Measurements from ENCODE around the gene LRRC71. TPM values are rescaled to one million over a fixed set of nuclear protein-coding genes. Genes with fewer than 3 reads are reported as not detected.
A peak's percentile ranks its signal among the peaks of the same experiment; 100 is the strongest.

Gene LRRC71
- total RNA-seq, 1 donor = 0.36 TPM

GRCh38 chr1:156912310-156912709 is 8.1 kb upstream of the LRRC71 start:
- DNase-seq (ENCODE audit: insufficient read length, low spot score, missing footprints) = no peak
- Histone ChIP-seq H3K9me3 (ENCODE audit: low read depth, low read length) (no peaks in the 10 kb centered on the region), H3K27ac (ENCODE audit: low read depth, low read length) (no peak overlapping the region), H3K79me2 (ENCODE audit: insufficient read depth, low read length) (no peaks in the 10 kb centered on the region), H3K4me1 (ENCODE audit: insufficient read depth, low read length) (peaks cover 26% of the 10 kb centered on the region), H3K27me3 (ENCODE audit: insufficient read depth, low read length) (no peaks in the 10 kb centered on the region), H3K4me2 (ENCODE audit: insufficient read depth, low read length) (no peak overlapping the region), H3K4me3 (ENCODE audit: insufficient read depth, low read length) (no peak overlapping the region), H3K36me3 (ENCODE audit: insufficient read depth, low read length) (peaks cover 68% of the 10 kb centered on the region), H2AFZ (ENCODE audit: low read length) (no peak overlapping the region), H4K20me1 (ENCODE audit: insufficient read depth, low read length) (peaks cover 10% of the 10 kb centered on the region)
- no peak for TF ChIP-seq CTCF (IDR thresholded peaks at IDR 0.05; ENCODE audit: extremely low read depth, low read depth, low read length)

GRCh38 chr1:156912861-156913808 is 7.3 kb upstream of the LRRC71 start:
- peak; percentile 76 for DNase-seq (ENCODE audit: insufficient read length, low spot score, missing footprints)
- peaks cover 10% of the 10 kb centered on the region for H4K20me1 ChIP-seq (ENCODE audit: insufficient read depth, low read length)
- no peak overlapping the region for H3K4me2 ChIP-seq (ENCODE audit: insufficient read depth, low read length)
- no peak overlapping the region for H3K27ac ChIP-seq (ENCODE audit: low read depth, low read length)
- TF ChIP-seq CTCF (IDR thresholded peaks at IDR 0.05; ENCODE audit: extremely low read depth, low read depth, low read length) = no peak
- no peaks in the 10 kb centered on the region for H3K9me3 ChIP-seq (ENCODE audit: low read depth, low read length)
- peaks cover 22% of the 10 kb centered on the region for H3K4me1 ChIP-seq (ENCODE audit: insufficient read depth, low read length)
- H3K36me3 ChIP-seq (ENCODE audit: insufficient read depth, low read length) = peaks cover 71% of the 10 kb centered on the region
- H2AFZ ChIP-seq (ENCODE audit: low read length) = no peak overlapping the region
- no peak overlapping the region for H3K4me3 ChIP-seq (ENCODE audit: insufficient read depth, low read length)
- no peaks in the 10 kb centered on the region for H3K79me2 ChIP-seq (ENCODE audit: insufficient read depth, low read length)
- H3K27me3 ChIP-seq (ENCODE audit: insufficient read depth, low read length) = no peaks in the 10 kb centered on the region

GRCh38 chr1:156913809-156914387 is 6.5 kb upstream of the LRRC71 start:
- no peaks in the 10 kb centered on the region for H3K79me2 ChIP-seq (ENCODE audit: insufficient read depth, low read length)
- no peaks in the 10 kb centered on the region for H3K27me3 ChIP-seq (ENCODE audit: insufficient read depth, low read length)
- peak overlapping the region; percentile 23 for H3K27ac ChIP-seq (ENCODE audit: low read depth, low read length)
- no peak for DNase-seq (ENCODE audit: insufficient read length, low spot score, missing footprints)
- peaks cover 22% of the 10 kb centered on the region for H3K4me1 ChIP-seq (ENCODE audit: insufficient read depth, low read length)
- H3K4me3 ChIP-seq (ENCODE audit: insufficient read depth, low read length) = no peak overlapping the region
- H3K9me3 ChIP-seq (ENCODE audit: low read depth, low read length) = no peaks in the 10 kb centered on the region
- H2AFZ ChIP-seq (ENCODE audit: low read length) = no peak overlapping the region
- no peak overlapping the region for H3K4me2 ChIP-seq (ENCODE audit: insufficient read depth, low read length)
- peaks cover 10% of the 10 kb centered on the region for H4K20me1 ChIP-seq (ENCODE audit: insufficient read depth, low read length)
- no peak for TF ChIP-seq CTCF (IDR thresholded peaks at IDR 0.05; ENCODE audit: extremely low read depth, low read depth, low read length)
- peaks cover 65% of the 10 kb centered on the region for H3K36me3 ChIP-seq (ENCODE audit: insufficient read depth, low read length)

- no peak overlapping the region for H3K4me2 ChIP-seq (ENCODE audit: insufficient read depth, low read length)
- H2AFZ ChIP-seq (ENCODE audit: low read length) = no peak overlapping the region
- H3K27me3 ChIP-seq (ENCODE audit: insufficient read depth, low read length) = no peaks in the 10 kb centered on the region
- H3K4me1 ChIP-seq (ENCODE audit: insufficient read depth, low read length) = peaks cover 24% of the 10 kb centered on the region
- no peaks in the 10 kb centered on the region for H3K79me2 ChIP-seq (ENCODE audit: insufficient read depth, low read length)
- peak overlapping the region; percentile 23 for H3K27ac ChIP-seq (ENCODE audit: low read depth, low read length)
- H3K9me3 ChIP-seq (ENCODE audit: low read depth, low read length) = no peaks in the 10 kb centered on the region
- peaks cover 60% of the 10 kb centered on the region for H3K36me3 ChIP-seq (ENCODE audit: insufficient read depth, low read length)
- TF ChIP-seq CTCF (IDR thresholded peaks at IDR 0.05; ENCODE audit: extremely low read depth, low read depth, low read length) = no peak
- H3K4me3 ChIP-seq (ENCODE audit: insufficient read depth, low read length) = no peak overlapping the region
- peak; percentile 93 for DNase-seq (ENCODE audit: insufficient read length, low spot score, missing footprints)
- H4K20me1 ChIP-seq (ENCODE audit: insufficient read depth, low read length) = peaks cover 10% of the 10 kb centered on the region
These were observed 6.0 kb upstream of the LRRC71 start for GRCh38 chr1:156914440-156914856.

Data from osteoblast (primary cell).